Stimulated activated naive CD4-positive, alpha-beta T cell (primary cell): Measurements from ENCODE around the gene FAM131B.

Experiments used
- DNase-seq, 6 experiments: peaks; one replicate each; lab custom pipeline; 2025; lab: John Stamatoyannopoulos, UW

Gene FAM131B

GRCh38 chr7:143382791-143383641 lies 20.5 kb upstream of the FAM131B start:
- no peak for DNase-seq

GRCh38 chr7:143382126-143382790 lies 19.7 kb upstream of the FAM131B start:
- peak in 1 of 6 experiments; percentile 27 for DNase-seq

- DNase-seq, result peak in 2 of 6 experiments; percentile 32 to 58
Measured at GRCh38 chr7:143381427-143382125, 19.1 kb upstream of the FAM131B start.

GRCh38 chr7:143380646-143381426 lies 18.3 kb upstream of the FAM131B start, which contains the start of gene ZYX:
Gene ZYX, plus strand, starts transcription at chr7:143381345. Its CDS starts 227 bp downstream, at chr7:143381572.
- DNase-seq, result peak; percentile 73 to 84 (median 80)

- peak; percentile 68 to 90 (median 81) for DNase-seq
Measured at GRCh38 chr7:143380260-143380645, 17.7 kb upstream of the FAM131B start.

GRCh38 chr7:143379611-143380259 lies 17.2 kb upstream of the FAM131B start:
- no peak for DNase-seq

- DNase-seq, result no peak
Measured at GRCh38 chr7:143376396-143376795, 13.9 kb upstream of the FAM131B start.

GRCh38 chr7:143375298-143376034 lies 13.0 kb upstream of the FAM131B start:
- DNase-seq, result peak in 5 of 6 experiments; percentile 11 to 56 (median 37)

GRCh38 chr7:143374561-143374960 lies 12.0 kb upstream of the FAM131B start:
- no peak for DNase-seq

- DNase-seq, result no peak
Measured at GRCh38 chr7:143373255-143373794, 10.8 kb upstream of the FAM131B start.

GRCh38 chr7:143372070-143372469 lies 9.6 kb upstream of the FAM131B start:
- peak in 4 of 6 experiments; percentile 7 to 52 (median 34) for DNase-seq

- no peak for DNase-seq
Measured at GRCh38 chr7:143369678-143370651, 7.5 kb upstream of the FAM131B start.

- DNase-seq, result no peak
Measured at GRCh38 chr7:143368387-143368786, 5.9 kb upstream of the FAM131B start.

GRCh38 chr7:143367972-143368371 lies 5.5 kb upstream of the FAM131B start:
- no peak for DNase-seq

GRCh38 chr7:143363016-143363937 lies 764 bp upstream of the FAM131B start:
- DNase-seq, result peak in 1 of 6 experiments; percentile 3

- peak in 1 of 6 experiments; percentile 19 for DNase-seq
Measured at GRCh38 chr7:143361552-143362130, 872 bp downstream of the FAM131B start.

GRCh38 chr7:143360788-143361551 lies 1.5 kb downstream of the FAM131B start:
- no peak for DNase-seq
